ENCODE data around the gene IRF1. TPM values are rescaled to one million over a fixed set of nuclear protein-coding genes. Genes with fewer than 3 reads are reported as not detected.

The IRF1 gene
- total RNA-seq, 1 experiment from 2014 or later: 48.9 TPM

- ATAC-seq: no peak
- CTCF ChIA-PET: interaction anchor here (0.8 kb wide), 1 partner anchor 63 kb away, joined by 3 read pairs; no protein-coding TSS in a partner anchor
Measured at GRCh38 chr5:132477784-132478365, 12.7 kb downstream of the IRF1 start.

More at GRCh38 chr5:132477784-132478365, 12.7 kb downstream of the IRF1 start:
- Histone ChIP-seq H3K4me1 (ENCODE audit: control insufficient read depth, insufficient read depth, low read length) (peaks cover 9% of the 10 kb centered on the region; the same call in 1 of the 2 replicates), H3K4me3 (ENCODE audit: low read depth in 2 of 2, low read length in 2 of 2) (no peak overlapping the region), H3K27ac (ENCODE audit: low read length) (no peak overlapping the region), H3K36me3 (ENCODE audit: control insufficient read depth, insufficient read depth, low read length) (no peaks in the 10 kb centered on the region; the same call in 1 of the 2 replicates), H3K9me3 (ENCODE audit: control insufficient read depth, insufficient read depth, low read depth, low read length) (no peaks in the 10 kb centered on the region), H3K27me3 (ENCODE audit: control insufficient read depth, insufficient read depth, low read length) (no peaks in the 10 kb centered on the region)
- in situ Hi-C loops (cut with HindIII; ENCODE audit: low pct_unique_long_range_greater_than_20kb, low sequenced_read_pairs): loop anchor here (25.0 kb wide), 1 partner anchor 91 kb away; no protein-coding TSS in a partner anchor
- no peak for TF ChIP-seq REST (IDR thresholded peaks at IDR 0.05; ENCODE audit: insufficient read depth in 1 of 2, low read depth in 2 of 2, low read length in 1 of 2)
- TF ChIP-seq CTCF (IDR thresholded peaks at IDR 0.05): no peak
- TF ChIP-seq SIN3A (IDR thresholded peaks at IDR 0.05; ENCODE audit: borderline replicate concordance, insufficient read depth, low read depth, low read length): no peak
- TF ChIP-seq POLR2AphosphoS5 (IDR thresholded peaks at IDR 0.05; ENCODE audit: low read depth, low read length): no peak
- intact Hi-C loops (cut with micrococcal nuclease; ENCODE audit: unreplicated experiment): loop anchor here (1.0 kb wide), 1 partner anchor 46 kb away; no protein-coding TSS in a partner anchor
- no TSS peak for BruUV-seq (replicated peaks)
- POLR2A ChIA-PET: no interaction called here
- no peak for DNase-seq (ENCODE audit: low read depth, low spot score)
